Measurements from ENCODE around the gene CDK16. TPM values are rescaled to one million over a fixed set of nuclear protein-coding genes. Genes with fewer than 3 reads are reported as not detected.

Gene CDK16
- total RNA-seq, 1 donor = 81.6 TPM

GRCh38 chrX:47218920-47219815 lies 687 bp downstream of the CDK16 start:
- no peak for TF ChIP-seq CTCF (IDR thresholded peaks at IDR 0.05; ENCODE audit: insufficient read depth, low read depth, low read length)
- no peak for DNase-seq (ENCODE audit: low read depth)
- H3K4me3 ChIP-seq (ENCODE audit: low read depth, low read length) = peak overlapping the region; percentile 79

GRCh38 chrX:47221756-47222155 lies 3.3 kb downstream of the CDK16 start:
- no peak for DNase-seq (ENCODE audit: low read depth)
- TF ChIP-seq CTCF (IDR thresholded peaks at IDR 0.05; ENCODE audit: insufficient read depth, low read depth, low read length) = no peak
- H3K4me3 ChIP-seq (ENCODE audit: low read depth, low read length) = no peak overlapping the region

GRCh38 chrX:47222751-47223350 lies 4.4 kb downstream of the CDK16 start:
- TF ChIP-seq CTCF (IDR thresholded peaks at IDR 0.05; ENCODE audit: insufficient read depth, low read depth, low read length) = no peak
- DNase-seq (ENCODE audit: low read depth) = no peak
- H3K4me3 ChIP-seq (ENCODE audit: low read depth, low read length) = no peak overlapping the region

- H3K4me3 ChIP-seq (ENCODE audit: low read depth, low read length) = no peak overlapping the region
- no peak for TF ChIP-seq CTCF (IDR thresholded peaks at IDR 0.05; ENCODE audit: insufficient read depth, low read depth, low read length)
- DNase-seq (ENCODE audit: low read depth) = no peak
These were observed 5.2 kb downstream of the CDK16 start for GRCh38 chrX:47223476-47224250.

- DNase-seq (ENCODE audit: low read depth) = no peak
- no peak overlapping the region for H3K4me3 ChIP-seq (ENCODE audit: low read depth, low read length)
- no peak for TF ChIP-seq CTCF (IDR thresholded peaks at IDR 0.05; ENCODE audit: insufficient read depth, low read depth, low read length)
These were observed 5.9 kb downstream of the CDK16 start for GRCh38 chrX:47224266-47224895.

GRCh38 chrX:47224896-47225290 lies 6.4 kb downstream of the CDK16 start:
- no peak overlapping the region for H3K4me3 ChIP-seq (ENCODE audit: low read depth, low read length)
- TF ChIP-seq CTCF (IDR thresholded peaks at IDR 0.05; ENCODE audit: insufficient read depth, low read depth, low read length) = no peak
- DNase-seq (ENCODE audit: low read depth) = no peak
